Stimulated activated naive CD8-positive, alpha-beta T cell treated with anti-CD3 and anti-CD28 coated beads, Interleukin-15, amount 100 ng/mL, for 72 hours (primary cell): Measurements from ENCODE around the gene ZNF311.
A peak's percentile ranks its signal among the peaks of the same experiment; 100 is the strongest.

Source experiments
- ATAC-seq: fragments of 150-1000 bp; cut with Tn5 transposase; 2 replicates; pipeline ENCODE4 v1.10.0; 2021; ENCODE audit warnings: mild to moderate bottlenecking, moderate library complexity
- DNase-seq, 2 donors: peaks; one replicate each; pipeline ENCODE4 v3.0.0; 2021 to 2022
- H3K27ac Mint-ChIP-seq, 2 donors: one replicate each; pipeline ENCODE4 v1.8.0; 2022; ENCODE audit warnings: mild to moderate bottlenecking in 2 of 2, mixed read lengths in 2 of 2, moderate library complexity in 2 of 2
- H3K27me3 Mint-ChIP-seq: one replicate; pipeline ENCODE4 v1.8.0; 2022; ENCODE audit warnings: mixed read lengths
- H3K4me1 Mint-ChIP-seq: one replicate; pipeline ENCODE4 v1.8.0; 2022; ENCODE audit warnings: mild to moderate bottlenecking, mixed read lengths
- H3K4me3 Mint-ChIP-seq, 2 donors: one replicate each; pipeline ENCODE4 v1.8.0; 2022; ENCODE audit warnings: mild to moderate bottlenecking in 2 of 2, mixed read lengths in 2 of 2, moderate library complexity in 1 of 2
- H3K9me3 Mint-ChIP-seq, 2 donors: one replicate each; pipeline ENCODE4 v1.8.0; 2022; ENCODE audit warnings: mixed read lengths in 2 of 2

ZNF311 gene

GRCh38 chr6:29005183-29005885, at the start of gene ZNF311:
Gene ZNF311, minus strand, starts transcription at chr6:29005315. Its CDS starts 1,361 bp downstream, at chr6:29003954.
- H3K4me1 Mint-ChIP-seq, result peaks cover 19% of the 10 kb centered on the region
- peak in 1 of 2 donors; percentile 42 for DNase-seq
- peak within 1 kb of the TSS; percentile 56 to 69 for H3K27ac Mint-ChIP-seq
- ATAC-seq, result peak; percentile 89
- H3K4me3 Mint-ChIP-seq, result peak within 1 kb of the TSS; percentile 87 to 91
- peaks cover 8% of the 10 kb centered on the region in 2 donors for H3K9me3 Mint-ChIP-seq
- H3K27me3 Mint-ChIP-seq, result no peaks in the 10 kb centered on the region

DNA sequence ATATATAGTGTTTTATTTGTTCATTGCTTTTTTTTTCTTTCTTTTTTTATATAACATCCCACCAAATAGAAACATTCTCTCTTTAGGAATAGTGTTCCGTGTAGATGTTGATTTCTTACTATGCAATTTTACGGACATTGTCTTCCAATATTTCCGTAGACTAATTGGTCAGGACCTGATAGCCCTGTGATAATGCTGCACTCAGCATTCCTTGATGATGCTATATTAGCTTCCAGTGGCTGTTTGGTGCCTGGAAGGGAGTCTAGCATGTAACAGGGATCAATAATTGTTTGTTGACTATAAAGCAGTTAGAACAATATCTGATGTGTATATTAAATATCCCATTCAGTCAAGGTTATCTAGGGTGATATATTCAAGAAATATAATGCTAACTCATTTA, 46.6 kb upstream of the ZNF311 start:
- Mint-ChIP-seq H3K9me3 (peaks cover 0 to 8% of the 10 kb centered on the region in 2 donors), H3K27ac (no peak overlapping the region), H3K4me1 (no peaks in the 10 kb centered on the region), H3K4me3 (no peak overlapping the region), H3K27me3 (peaks cover 63% of the 10 kb centered on the region)
- DNase-seq, result no peak
- no peak for ATAC-seq

DNA sequence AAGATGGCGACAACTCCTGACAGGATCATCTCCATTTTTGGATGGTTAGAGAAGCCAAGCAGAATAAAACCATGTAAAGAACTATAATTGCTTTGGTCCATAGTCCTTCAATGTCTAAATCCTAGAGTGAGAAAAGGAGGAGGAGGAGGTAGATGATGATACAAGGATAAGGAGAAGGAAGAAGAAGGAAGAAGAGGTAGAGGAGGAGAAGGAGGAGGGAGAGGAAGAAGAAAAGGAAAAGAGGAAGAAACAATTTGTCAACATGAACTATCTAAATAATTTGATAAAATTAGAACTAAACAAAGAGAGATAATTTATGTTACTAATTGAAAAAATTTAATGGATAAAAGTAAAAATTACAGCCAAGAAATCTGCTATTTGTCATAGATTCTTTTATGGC, 40.0 kb upstream of the ZNF311 start, which contains the start of gene OR2W1:
Gene OR2W1 (minus strand): TSS at position 101 of the 400 bp plus-strand sequence. CDS start 0 bp downstream, at position 101.
- no peak for ATAC-seq
- H3K27me3 Mint-ChIP-seq, result peaks cover 32% of the 10 kb centered on the region

GRCh38 chr6:29035951-29036350, 30.8 kb upstream of the ZNF311 start:
- Mint-ChIP-seq H3K4me3 (no peak overlapping the region), H3K27me3 (peaks cover 41% of the 10 kb centered on the region), H3K9me3 (no peaks in the 10 kb centered on the region), H3K27ac (no peak overlapping the region), H3K4me1 (no peaks in the 10 kb centered on the region)
- DNase-seq (no peak), ATAC-seq (no peak)

More for the DNA sequence above, 40.0 kb upstream of the ZNF311 start, which contains the start of gene OR2W1:
- DNase-seq, result no peak
- Mint-ChIP-seq H3K4me3 (no peak within 1 kb of the TSS), H3K27ac (no peak within 1 kb of the TSS), H3K4me1 (no peaks in the 10 kb centered on the region), H3K9me3 (peaks cover 0 to 3% of the 10 kb centered on the region in 2 donors)

DNA sequence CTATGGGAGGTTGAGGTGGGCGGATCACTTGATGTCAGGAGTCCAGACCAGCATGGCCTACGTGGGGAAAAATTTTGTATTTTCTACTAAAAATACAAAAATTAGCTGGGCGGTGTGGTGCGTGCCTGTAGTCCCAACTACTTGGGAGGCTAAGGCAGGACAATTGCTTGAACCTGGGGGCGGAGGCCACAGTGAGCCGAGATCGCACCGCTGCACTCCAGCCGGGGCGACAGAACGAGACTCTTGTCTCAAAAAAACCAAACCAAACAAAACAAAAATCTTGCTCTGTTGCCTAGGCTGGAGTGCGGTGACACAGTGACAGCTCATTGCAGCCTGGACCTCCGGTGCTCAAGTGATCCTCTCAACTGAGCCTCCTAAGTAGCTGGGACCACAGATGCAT, 23.7 kb upstream of the ZNF311 start:
- Mint-ChIP-seq H3K27ac (no peak overlapping the region), H3K27me3 (peaks cover 66% of the 10 kb centered on the region), H3K9me3 (no peaks in the 10 kb centered on the region), H3K4me3 (no peak overlapping the region), H3K4me1 (no peaks in the 10 kb centered on the region)
- DNase-seq, result no peak
- ATAC-seq, result no peak

GRCh38 chr6:29025927-29026585, 20.9 kb upstream of the ZNF311 start:
- peaks cover 71% of the 10 kb centered on the region for H3K27me3 Mint-ChIP-seq
- ATAC-seq (no peak), DNase-seq (no peak)
- no peaks in the 10 kb centered on the region for H3K4me1 Mint-ChIP-seq
- no peak overlapping the region for H3K4me3 Mint-ChIP-seq
- no peak overlapping the region for H3K27ac Mint-ChIP-seq
- H3K9me3 Mint-ChIP-seq, result no peaks in the 10 kb centered on the region

DNA sequence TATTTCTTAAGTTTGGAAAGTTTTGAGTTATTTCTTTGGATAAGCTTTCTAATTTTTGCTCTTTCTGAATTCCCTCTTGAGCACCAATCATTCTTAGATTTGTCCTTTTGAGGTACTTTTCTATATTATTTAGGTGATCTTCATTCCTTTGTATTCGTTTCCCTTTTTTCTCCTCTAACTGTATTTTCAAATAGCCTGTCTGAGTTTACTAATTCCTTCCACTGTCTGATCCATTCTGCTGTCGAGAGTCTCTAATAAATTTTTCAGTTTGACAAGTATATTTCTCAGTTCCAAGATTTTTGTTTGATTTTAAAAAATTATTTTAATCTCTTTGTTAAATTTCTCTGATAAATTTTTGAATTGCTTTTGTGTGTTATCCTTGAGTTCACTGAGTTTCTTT, 16.3 kb upstream of the ZNF311 start:
- peaks cover 28% of the 10 kb centered on the region for H3K27me3 Mint-ChIP-seq
- no peak overlapping the region for H3K4me3 Mint-ChIP-seq
- ATAC-seq, result no peak
- H3K27ac Mint-ChIP-seq, result no peak overlapping the region
- H3K9me3 Mint-ChIP-seq, result no peaks in the 10 kb centered on the region
- no peak for DNase-seq
- peaks cover 10% of the 10 kb centered on the region for H3K4me1 Mint-ChIP-seq

DNA sequence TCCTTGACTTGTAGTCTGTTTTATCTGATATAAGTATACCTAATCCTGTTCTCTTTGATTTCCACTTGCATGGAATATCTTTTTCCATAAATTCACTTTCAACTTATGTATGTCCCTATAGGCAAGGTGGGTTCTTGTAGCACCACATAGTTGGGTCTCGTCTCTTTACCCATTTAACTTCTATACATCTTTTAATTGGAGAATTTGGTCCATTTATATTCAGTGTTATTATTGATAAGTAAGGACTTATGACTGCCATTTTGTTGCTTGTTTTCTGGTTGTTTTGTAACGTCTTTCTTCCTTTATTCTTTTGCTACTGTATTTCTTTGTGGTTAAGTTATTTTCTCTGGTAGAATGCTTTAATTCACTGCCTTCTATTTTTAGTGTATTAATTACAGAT, 14.5 kb upstream of the ZNF311 start:
- Mint-ChIP-seq H3K4me1 (peaks cover 16% of the 10 kb centered on the region), H3K27me3 (peaks cover 17% of the 10 kb centered on the region), H3K4me3 (no peak overlapping the region), H3K9me3 (no peaks in the 10 kb centered on the region), H3K27ac (no peak overlapping the region)
- ATAC-seq (no peak), DNase-seq (no peak)

DNA sequence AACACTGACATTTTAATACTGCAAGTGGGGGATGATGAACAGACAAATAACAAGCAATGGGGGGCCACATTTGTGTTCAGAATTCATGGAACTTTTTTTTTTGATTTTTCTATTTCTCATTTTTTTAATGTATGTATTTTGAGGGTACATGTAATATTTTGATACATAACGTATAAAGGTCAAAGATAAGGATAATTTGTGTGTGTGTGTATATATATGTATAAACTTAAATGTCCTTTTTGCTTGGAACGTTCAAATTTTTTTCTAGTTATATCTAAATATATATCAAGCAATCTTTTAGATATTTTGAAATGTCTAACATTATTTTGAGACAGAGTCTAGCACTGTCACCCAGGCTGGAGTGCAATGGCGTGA, 12.3 kb upstream of the ZNF311 start:
- DNase-seq, result no peak
- Mint-ChIP-seq H3K27ac (no peak overlapping the region), H3K27me3 (peaks cover 19% of the 10 kb centered on the region), H3K4me1 (peaks cover 16% of the 10 kb centered on the region), H3K4me3 (peak overlapping the region in 1 of 2 donors; percentile 94), H3K9me3 (no peaks in the 10 kb centered on the region)
- no peak for ATAC-seq

GRCh38 chr6:29016559-29017427, 11.7 kb upstream of the ZNF311 start:
- Mint-ChIP-seq H3K27ac (peak overlapping the region; percentile 17 to 38), H3K27me3 (peaks cover 13% of the 10 kb centered on the region), H3K4me3 (peak overlapping the region; percentile 90 to 94), H3K9me3 (no peaks in the 10 kb centered on the region), H3K4me1 (peaks cover 16% of the 10 kb centered on the region)
- peak; percentile 83 to 84 for DNase-seq
- peak; percentile 90 for ATAC-seq

- DNase-seq (peak; percentile 10 to 13), ATAC-seq (no peak)
Observed at GRCh38 chr6:29014729-29015608, 9.9 kb upstream of the ZNF311 start.

GRCh38 chr6:29011276-29011734, 6.2 kb upstream of the ZNF311 start:
- H3K9me3 Mint-ChIP-seq, result no peaks in the 10 kb centered on the region
- ATAC-seq, result peak; percentile 55
- H3K4me3 Mint-ChIP-seq, result peak overlapping the region; percentile 92 to 93
- DNase-seq, result peak; percentile 19 to 36
- H3K4me1 Mint-ChIP-seq, result peaks cover 13% of the 10 kb centered on the region
- peaks cover 19% of the 10 kb centered on the region for H3K27me3 Mint-ChIP-seq
- peak overlapping the region; percentile 91 for H3K27ac Mint-ChIP-seq

More at GRCh38 chr6:29014729-29015608, 9.9 kb upstream of the ZNF311 start:
- H3K27me3 Mint-ChIP-seq, result peaks cover 19% of the 10 kb centered on the region
- no peak overlapping the region for H3K27ac Mint-ChIP-seq
- H3K4me1 Mint-ChIP-seq, result peaks cover 23% of the 10 kb centered on the region
- no peaks in the 10 kb centered on the region for H3K9me3 Mint-ChIP-seq
- peak overlapping the region in 1 of 2 donors; percentile 72 for H3K4me3 Mint-ChIP-seq

- DNase-seq, result no peak
- Mint-ChIP-seq H3K27me3 (peaks cover 19% of the 10 kb centered on the region), H3K4me1 (peaks cover 26% of the 10 kb centered on the region), H3K4me3 (no peak overlapping the region), H3K27ac (no peak overlapping the region), H3K9me3 (peaks cover 5 to 7% of the 10 kb centered on the region in 2 donors)
- no peak for ATAC-seq
Observed at GRCh38 chr6:29009358-29009757, 4.2 kb upstream of the ZNF311 start.

GRCh38 chr6:29008089-29008488, 3.0 kb upstream of the ZNF311 start:
- Mint-ChIP-seq H3K27me3 (peaks cover 9% of the 10 kb centered on the region), H3K4me1 (peaks cover 26% of the 10 kb centered on the region), H3K27ac (no peak overlapping the region), H3K9me3 (peaks cover 8% of the 10 kb centered on the region in 2 donors), H3K4me3 (no peak overlapping the region)
- DNase-seq (no peak), ATAC-seq (no peak)
